Vagina (tissue), 2 donors: ENCODE results near the gene FAM43B.

Source experiments
- CTCF ChIP-seq, 3 experiments: fragments of 450-650 bp in 2 of 3; fragments of 200-600 bp in 1 of 3; sonication (generic) in 1 of 3; IDR thresholded peaks; one replicate each; pipeline ENCODE4 v1.5.1; 2017 to 2019; ENCODE audit warnings: antibody characterized with exemption in 3 of 3, mild to moderate bottlenecking in 2 of 3, moderate library complexity in 2 of 3
- POLR2A ChIP-seq, 2 donors: fragments of 450-650 bp; IDR thresholded peaks; one replicate each; pipeline ENCODE4 v1.6.1; 2017; ENCODE audit warnings: antibody characterized with exemption in 2 of 2, mild to moderate bottlenecking in 2 of 2, moderate library complexity in 2 of 2

- no peak for TF ChIP-seq POLR2A (IDR thresholded peaks at IDR 0.05)
- TF ChIP-seq CTCF (IDR thresholded peaks at IDR 0.05): no peak
Measured at GRCh38 chr1:20551161-20551560, 1.2 kb upstream of the FAM43B start.
